ENCODE data around the gene ARHGAP1. TPM values are rescaled to one million over a fixed set of nuclear protein-coding genes. Genes with fewer than 3 reads are reported as not detected.

The ARHGAP1 gene
- total RNA-seq, 4 donors from 2014 or later = 73.1 to 139 (median 92.3) TPM

- no peak overlapping the region for H3K4me3 ChIP-seq
- H3K36me3 ChIP-seq = peaks cover 37 to 75% (median 59%) of the 10 kb centered on the region in 4 donors
- H3K27me3 ChIP-seq = no peaks in the 10 kb centered on the region
- H3K27ac ChIP-seq (replicated peaks in 1 of 4) = no peak overlapping the region
- intact Hi-C loops (cut with DNase I) = no loop called here
- peaks cover 28 to 50% (median 42%) of the 10 kb centered on the region in 4 donors for H3K4me1 ChIP-seq
- H3K9me3 ChIP-seq = no peaks in the 10 kb centered on the region
- WGBS = 79% methylated on average over 21 of the region's 26 CpGs
- DNase-seq (ENCODE audit: extremely low spot score) = no peak
- no peak for TF ChIP-seq EP300 (IDR thresholded peaks at IDR 0.05)
- TF ChIP-seq POLR2AphosphoS5 (IDR thresholded peaks at IDR 0.05) = no peak
- no peak for TF ChIP-seq CTCF (IDR thresholded peaks at IDR 0.05)
- no peak for TF ChIP-seq POLR2A (IDR thresholded peaks at IDR 0.05; ENCODE audit: low read depth)
Observed at GRCh38 chr11:46679241-46680163, 20.9 kb downstream of the ARHGAP1 start.

GRCh38 chr11:46678741-46679130 lies 21.7 kb downstream of the ARHGAP1 start:
- Histone ChIP-seq H3K27me3 (no peaks in the 10 kb centered on the region), H3K4me1 (peaks cover 31 to 52% (median 42%) of the 10 kb centered on the region in 4 donors), H3K27ac (replicated peaks in 1 of 4) (peak overlapping the region in 1 of 4 donors; percentile 33), H3K9me3 (no peaks in the 10 kb centered on the region), H3K36me3 (peaks cover 38 to 74% (median 63%) of the 10 kb centered on the region in 4 donors), H3K4me3 (no peak overlapping the region)
- TF ChIP-seq CTCF (IDR thresholded peaks at IDR 0.05) (no peak), POLR2AphosphoS5 (IDR thresholded peaks at IDR 0.05) (no peak), POLR2A (IDR thresholded peaks at IDR 0.05; ENCODE audit: low read depth) (no peak), EP300 (IDR thresholded peaks at IDR 0.05) (no peak)
- intact Hi-C loops (cut with DNase I) = no loop called here
- 94% methylated on average over 9 of the region's 9 CpGs for WGBS
- DNase-seq (ENCODE audit: extremely low spot score) = no peak

- Histone ChIP-seq H3K4me3 (no peak overlapping the region), H3K9me3 (no peaks in the 10 kb centered on the region), H3K36me3 (peaks cover 44 to 75% (median 66%) of the 10 kb centered on the region in 4 donors), H3K27ac (replicated peaks in 1 of 4) (peak overlapping the region in 2 of 4 donors; percentile 33 to 35), H3K27me3 (no peaks in the 10 kb centered on the region), H3K4me1 (peaks cover 32 to 47% (median 38%) of the 10 kb centered on the region in 4 donors)
- no peak for DNase-seq (ENCODE audit: extremely low spot score)
- TF ChIP-seq CTCF (IDR thresholded peaks at IDR 0.05) = no peak
- no peak for TF ChIP-seq POLR2A (IDR thresholded peaks at IDR 0.05; ENCODE audit: low read depth)
- no peak for TF ChIP-seq EP300 (IDR thresholded peaks at IDR 0.05)
- no peak for TF ChIP-seq POLR2AphosphoS5 (IDR thresholded peaks at IDR 0.05)
- intact Hi-C loops (cut with DNase I) = no loop called here
- WGBS = 76% methylated on average over 10 of the region's 10 CpGs
Observed at GRCh38 chr11:46677991-46678740, 22.3 kb downstream of the ARHGAP1 start.

- no peaks in the 10 kb centered on the region for H3K9me3 ChIP-seq
- H3K4me1 ChIP-seq = peaks cover 31 to 45% (median 36%) of the 10 kb centered on the region in 4 donors
- TF ChIP-seq POLR2A (IDR thresholded peaks at IDR 0.05; ENCODE audit: low read depth) = no peak
- no peak for TF ChIP-seq CTCF (IDR thresholded peaks at IDR 0.05)
- no peak for TF ChIP-seq POLR2AphosphoS5 (IDR thresholded peaks at IDR 0.05)
- no peak for TF ChIP-seq EP300 (IDR thresholded peaks at IDR 0.05)
- no peaks in the 10 kb centered on the region for H3K27me3 ChIP-seq
- intact Hi-C loops (cut with DNase I) = no loop called here
- no peak overlapping the region for H3K4me3 ChIP-seq
- H3K36me3 ChIP-seq = peaks cover 51 to 78% (median 75%) of the 10 kb centered on the region in 4 donors
- H3K27ac ChIP-seq (replicated peaks in 1 of 4) = peak overlapping the region in 3 of 4 donors; percentile 74 to 82 (median 80)
- WGBS = 76% methylated on average over 5 of the region's 8 CpGs
- DNase-seq (ENCODE audit: extremely low spot score) = no peak
Observed at GRCh38 chr11:46677169-46677568, 23.2 kb downstream of the ARHGAP1 start.
